Fibroblast of lung (primary cell): ENCODE measurements around the gene HERC2.

Experiments
- EZH2 ChIP-seq: IDR thresholded peaks from 2 replicates; pipeline ENCODE4 v1.5.1; 2012; ENCODE audit warnings: low read length, control low read depth, mild to moderate bottlenecking; ENCODE audit errors: missing control alignments
- TF ChIP-seq, protein P1 (sequence below), 2 donors: IDR thresholded peaks in 1 of 2; conservative IDR thresholded peaks in 1 of 2; 1 replicate in 1 of 2; 2 replicates in 1 of 2; pipeline ENCODE4 v1.5.1; 2011 to 2012; ENCODE audit warnings: low read length in 2 of 2, control low read depth in 1 of 2, inconsistent platforms in 1 of 2, low read depth in 1 of 2, mild to moderate bottlenecking in 1 of 2

DNA sequence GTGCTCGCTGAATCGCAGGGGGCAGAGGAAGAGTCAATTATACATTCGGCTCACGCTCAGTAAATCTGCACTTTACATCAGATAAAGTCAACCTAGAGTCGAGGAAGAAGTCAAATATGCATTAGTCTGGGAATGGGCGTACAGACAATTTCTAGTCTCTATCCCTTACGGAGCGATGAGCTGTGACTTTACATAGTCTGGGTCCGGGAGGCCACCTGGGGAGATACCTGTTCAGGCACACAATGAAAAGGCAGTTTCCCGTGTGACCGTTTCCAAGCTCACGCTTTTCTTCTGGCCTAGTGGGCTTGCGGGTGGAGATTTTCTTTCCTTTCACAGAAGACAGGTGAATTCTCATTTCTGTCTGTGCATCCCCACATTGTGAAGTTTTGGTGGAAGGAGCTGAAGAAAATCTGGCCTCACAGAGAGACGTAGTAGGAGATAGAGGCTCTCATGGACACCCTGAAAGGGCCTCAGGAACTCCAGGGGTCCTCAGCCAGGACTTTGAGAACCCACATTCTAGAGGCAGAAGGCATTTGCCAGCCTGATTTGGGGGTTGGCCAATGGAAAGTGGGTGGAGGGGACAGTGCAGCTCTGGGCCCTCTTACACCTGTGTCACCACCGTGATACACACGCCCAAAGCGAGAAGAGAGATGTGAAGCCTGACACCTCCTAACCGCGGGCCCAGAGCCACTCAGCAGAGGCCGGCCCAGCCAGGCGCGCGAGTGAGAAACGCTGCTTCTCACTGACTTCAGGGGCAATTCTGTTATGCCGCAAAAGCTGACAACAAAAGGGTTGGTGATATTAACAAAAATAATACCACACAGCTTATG, 212.1 kb downstream of the HERC2 start:
- TF ChIP-seq, protein P1, sequence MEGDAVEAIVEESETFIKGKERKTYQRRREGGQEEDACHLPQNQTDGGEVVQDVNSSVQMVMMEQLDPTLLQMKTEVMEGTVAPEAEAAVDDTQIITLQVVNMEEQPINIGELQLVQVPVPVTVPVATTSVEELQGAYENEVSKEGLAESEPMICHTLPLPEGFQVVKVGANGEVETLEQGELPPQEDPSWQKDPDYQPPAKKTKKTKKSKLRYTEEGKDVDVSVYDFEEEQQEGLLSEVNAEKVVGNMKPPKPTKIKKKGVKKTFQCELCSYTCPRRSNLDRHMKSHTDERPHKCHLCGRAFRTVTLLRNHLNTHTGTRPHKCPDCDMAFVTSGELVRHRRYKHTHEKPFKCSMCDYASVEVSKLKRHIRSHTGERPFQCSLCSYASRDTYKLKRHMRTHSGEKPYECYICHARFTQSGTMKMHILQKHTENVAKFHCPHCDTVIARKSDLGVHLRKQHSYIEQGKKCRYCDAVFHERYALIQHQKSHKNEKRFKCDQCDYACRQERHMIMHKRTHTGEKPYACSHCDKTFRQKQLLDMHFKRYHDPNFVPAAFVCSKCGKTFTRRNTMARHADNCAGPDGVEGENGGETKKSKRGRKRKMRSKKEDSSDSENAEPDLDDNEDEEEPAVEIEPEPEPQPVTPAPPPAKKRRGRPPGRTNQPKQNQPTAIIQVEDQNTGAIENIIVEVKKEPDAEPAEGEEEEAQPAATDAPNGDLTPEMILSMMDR (conservative IDR thresholded peaks at IDR 0.05 in 1 of 2, IDR thresholded peaks at IDR 0.05 in 1 of 2; ENCODE audit: low read depth in 1 of 2, low read length in 2 of 2): no peak
- TF ChIP-seq EZH2: no peak
